ENCODE results near the gene KBTBD2.

DNA sequence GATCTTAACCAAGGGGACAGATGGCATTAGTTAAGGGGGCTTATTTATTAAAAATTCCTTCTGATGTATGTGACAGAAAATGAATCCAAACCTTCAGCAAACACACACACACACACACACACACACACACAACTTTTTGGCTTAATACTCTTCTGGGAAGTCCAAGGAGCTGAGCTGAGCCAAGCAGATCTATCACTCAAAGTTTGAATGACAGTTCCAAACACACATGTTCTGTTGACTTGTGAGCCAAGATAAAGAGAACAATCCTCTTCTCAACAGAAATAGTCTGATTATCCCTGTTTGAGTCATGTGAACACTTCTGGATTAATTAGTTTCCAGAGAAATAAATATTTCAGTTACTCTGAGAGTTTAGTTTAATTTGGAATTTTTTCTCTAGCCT, 31.5 kb downstream of the KBTBD2 start:
- TF ChIP-seq, protein P1, sequence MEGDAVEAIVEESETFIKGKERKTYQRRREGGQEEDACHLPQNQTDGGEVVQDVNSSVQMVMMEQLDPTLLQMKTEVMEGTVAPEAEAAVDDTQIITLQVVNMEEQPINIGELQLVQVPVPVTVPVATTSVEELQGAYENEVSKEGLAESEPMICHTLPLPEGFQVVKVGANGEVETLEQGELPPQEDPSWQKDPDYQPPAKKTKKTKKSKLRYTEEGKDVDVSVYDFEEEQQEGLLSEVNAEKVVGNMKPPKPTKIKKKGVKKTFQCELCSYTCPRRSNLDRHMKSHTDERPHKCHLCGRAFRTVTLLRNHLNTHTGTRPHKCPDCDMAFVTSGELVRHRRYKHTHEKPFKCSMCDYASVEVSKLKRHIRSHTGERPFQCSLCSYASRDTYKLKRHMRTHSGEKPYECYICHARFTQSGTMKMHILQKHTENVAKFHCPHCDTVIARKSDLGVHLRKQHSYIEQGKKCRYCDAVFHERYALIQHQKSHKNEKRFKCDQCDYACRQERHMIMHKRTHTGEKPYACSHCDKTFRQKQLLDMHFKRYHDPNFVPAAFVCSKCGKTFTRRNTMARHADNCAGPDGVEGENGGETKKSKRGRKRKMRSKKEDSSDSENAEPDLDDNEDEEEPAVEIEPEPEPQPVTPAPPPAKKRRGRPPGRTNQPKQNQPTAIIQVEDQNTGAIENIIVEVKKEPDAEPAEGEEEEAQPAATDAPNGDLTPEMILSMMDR (IDR thresholded peaks at IDR 0.05), result no peak
- TF ChIP-seq KDM5A (IDR thresholded peaks at IDR 0.05), result no peak
- TF ChIP-seq RCOR1 (IDR thresholded peaks at IDR 0.05; ENCODE audit: low read depth, low read length), result no peak
- TF ChIP-seq, protein P2, sequence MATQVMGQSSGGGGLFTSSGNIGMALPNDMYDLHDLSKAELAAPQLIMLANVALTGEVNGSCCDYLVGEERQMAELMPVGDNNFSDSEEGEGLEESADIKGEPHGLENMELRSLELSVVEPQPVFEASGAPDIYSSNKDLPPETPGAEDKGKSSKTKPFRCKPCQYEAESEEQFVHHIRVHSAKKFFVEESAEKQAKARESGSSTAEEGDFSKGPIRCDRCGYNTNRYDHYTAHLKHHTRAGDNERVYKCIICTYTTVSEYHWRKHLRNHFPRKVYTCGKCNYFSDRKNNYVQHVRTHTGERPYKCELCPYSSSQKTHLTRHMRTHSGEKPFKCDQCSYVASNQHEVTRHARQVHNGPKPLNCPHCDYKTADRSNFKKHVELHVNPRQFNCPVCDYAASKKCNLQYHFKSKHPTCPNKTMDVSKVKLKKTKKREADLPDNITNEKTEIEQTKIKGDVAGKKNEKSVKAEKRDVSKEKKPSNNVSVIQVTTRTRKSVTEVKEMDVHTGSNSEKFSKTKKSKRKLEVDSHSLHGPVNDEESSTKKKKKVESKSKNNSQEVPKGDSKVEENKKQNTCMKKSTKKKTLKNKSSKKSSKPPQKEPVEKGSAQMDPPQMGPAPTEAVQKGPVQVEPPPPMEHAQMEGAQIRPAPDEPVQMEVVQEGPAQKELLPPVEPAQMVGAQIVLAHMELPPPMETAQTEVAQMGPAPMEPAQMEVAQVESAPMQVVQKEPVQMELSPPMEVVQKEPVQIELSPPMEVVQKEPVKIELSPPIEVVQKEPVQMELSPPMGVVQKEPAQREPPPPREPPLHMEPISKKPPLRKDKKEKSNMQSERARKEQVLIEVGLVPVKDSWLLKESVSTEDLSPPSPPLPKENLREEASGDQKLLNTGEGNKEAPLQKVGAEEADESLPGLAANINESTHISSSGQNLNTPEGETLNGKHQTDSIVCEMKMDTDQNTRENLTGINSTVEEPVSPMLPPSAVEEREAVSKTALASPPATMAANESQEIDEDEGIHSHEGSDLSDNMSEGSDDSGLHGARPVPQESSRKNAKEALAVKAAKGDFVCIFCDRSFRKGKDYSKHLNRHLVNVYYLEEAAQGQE (IDR thresholded peaks at IDR 0.05), result no peak
- no peak for TF ChIP-seq NPAS2 (CRISPR knock-in tag; IDR thresholded peaks at IDR 0.05; ENCODE audit: borderline replicate concordance)
- TF ChIP-seq HDAC2 (IDR thresholded peaks at IDR 0.05), result no peak
- no peak for TF ChIP-seq FOSL2 (IDR thresholded peaks at IDR 0.05)
- TF ChIP-seq FOSL2 (CRISPR knock-in tag; IDR thresholded peaks at IDR 0.05), result no peak
- no peak for TF ChIP-seq POLR2A (IDR thresholded peaks at IDR 0.05; ENCODE audit: low read length)
- TF ChIP-seq POLR2AphosphoS2 (conservative IDR thresholded peaks at IDR 0.05; ENCODE audit: low read length), result no peak
- no peak for TF ChIP-seq CEBPB (IDR thresholded peaks at IDR 0.05)
- TF ChIP-seq RFX5 (IDR thresholded peaks at IDR 0.05), result no peak
- no peak for TF ChIP-seq KDM1A (IDR thresholded peaks at IDR 0.05; ENCODE audit: low read depth)
